HG03175 (cell line): ENCODE results near the gene SPOCK1.

Experiments
- ATAC-seq: cut with Tn5 transposase; IDR thresholded peaks from one replicate; pipeline ENCODE4 v1.9.1; 2021; ENCODE audit warnings: mild to moderate bottlenecking, moderate library complexity; ENCODE audit not compliant: unreplicated experiment

Gene SPOCK1

DNA sequence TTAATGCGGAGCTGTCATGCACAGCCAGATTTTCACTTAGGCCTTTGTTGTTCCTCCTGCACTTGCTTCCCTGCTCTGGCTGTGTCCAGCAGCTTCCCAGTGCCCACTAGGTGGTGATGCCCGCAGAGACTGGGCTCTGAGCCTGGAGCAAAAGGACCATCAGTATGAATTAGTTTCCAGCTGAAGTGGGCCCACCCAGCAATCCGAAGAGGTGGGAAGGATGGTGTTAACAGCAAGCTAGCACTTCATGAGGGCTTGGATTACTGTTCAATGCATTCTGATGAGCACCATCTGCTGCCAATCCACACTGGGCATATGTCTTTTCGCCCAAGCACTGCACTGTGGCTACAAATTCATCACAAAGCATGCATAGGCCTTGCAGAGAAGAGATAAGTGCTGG, 459.1 kb downstream of the SPOCK1 start:
- ATAC-seq, result no peak

- no peak for ATAC-seq
Measured at GRCh38 chr5:137037848-137038247, 461.3 kb downstream of the SPOCK1 start.

DNA sequence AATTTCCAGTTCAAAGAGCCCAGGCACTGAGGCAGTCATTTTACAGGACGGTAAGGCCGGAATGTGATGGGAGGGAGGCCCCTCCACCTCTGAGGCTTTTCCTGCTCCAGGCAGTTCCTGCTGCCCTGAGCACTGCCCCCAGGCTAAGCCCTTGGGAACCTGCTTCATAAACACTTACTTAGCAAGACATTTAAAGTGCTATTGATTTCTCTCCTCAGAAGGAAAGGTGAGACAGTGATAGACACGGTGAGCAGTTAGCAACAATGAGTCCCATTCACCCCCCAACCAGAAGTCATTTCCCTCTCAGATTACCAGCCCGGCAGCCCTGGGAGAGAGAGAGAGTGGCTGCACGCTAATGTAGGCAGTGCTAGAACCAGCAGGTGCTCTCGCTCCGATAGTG, 462.5 kb downstream of the SPOCK1 start:
- ATAC-seq, result no peak

DNA sequence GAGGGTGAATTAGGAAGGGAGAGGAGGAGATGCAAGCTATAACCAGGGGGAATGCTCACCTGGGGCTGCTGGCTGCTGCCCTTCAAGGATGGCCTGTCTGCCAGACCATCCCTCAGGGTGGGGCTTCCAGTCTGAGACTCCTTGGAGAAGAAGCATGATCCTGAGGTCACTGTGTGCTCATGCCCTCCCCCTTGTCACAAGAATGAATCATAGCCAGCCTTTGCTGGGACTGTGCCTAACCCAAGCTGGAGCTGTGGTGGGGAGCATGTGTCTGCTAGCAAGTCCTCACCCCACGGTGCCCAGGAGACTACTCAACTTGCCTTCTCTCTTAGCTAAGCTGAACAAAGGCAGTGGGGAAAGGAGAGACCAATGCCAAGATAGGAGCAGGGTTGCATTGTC, 463.6 kb downstream of the SPOCK1 start:
- ATAC-seq, result no peak

DNA sequence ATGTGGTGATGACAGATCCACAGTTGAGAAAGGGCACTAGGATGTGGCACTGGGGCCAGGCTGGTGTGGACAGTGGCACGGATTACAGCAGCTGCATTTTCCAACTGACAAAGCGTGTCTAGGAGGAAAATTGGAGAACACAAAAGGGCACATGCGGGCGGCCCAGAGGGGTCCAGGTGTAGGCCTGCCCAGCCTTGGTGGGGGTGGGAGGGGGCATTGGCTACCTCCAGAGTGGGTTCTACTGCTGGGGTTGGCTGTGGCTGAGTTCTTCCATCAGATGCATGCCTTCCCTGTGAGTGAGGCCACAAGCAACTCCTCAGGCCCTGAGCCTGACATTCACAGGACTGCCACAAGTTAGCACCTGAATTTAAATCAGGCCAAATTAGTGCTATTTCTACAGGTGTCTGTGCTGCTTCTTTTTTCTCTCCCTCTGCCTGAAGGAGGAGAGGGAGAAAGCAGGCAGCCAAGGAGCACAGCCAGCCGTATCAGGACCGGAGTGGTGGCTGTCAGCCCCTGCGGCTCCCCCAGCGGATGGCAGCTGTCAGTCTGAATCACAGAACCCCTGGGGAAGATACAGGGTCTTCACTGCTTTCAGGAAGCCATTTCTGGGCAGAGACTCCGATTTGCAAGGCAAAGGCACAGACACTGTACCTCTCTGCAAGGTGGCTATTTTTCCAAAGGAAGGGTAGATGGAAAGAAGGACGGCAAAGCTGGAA, 464.2 kb downstream of the SPOCK1 start:
- ATAC-seq, result no peak

DNA sequence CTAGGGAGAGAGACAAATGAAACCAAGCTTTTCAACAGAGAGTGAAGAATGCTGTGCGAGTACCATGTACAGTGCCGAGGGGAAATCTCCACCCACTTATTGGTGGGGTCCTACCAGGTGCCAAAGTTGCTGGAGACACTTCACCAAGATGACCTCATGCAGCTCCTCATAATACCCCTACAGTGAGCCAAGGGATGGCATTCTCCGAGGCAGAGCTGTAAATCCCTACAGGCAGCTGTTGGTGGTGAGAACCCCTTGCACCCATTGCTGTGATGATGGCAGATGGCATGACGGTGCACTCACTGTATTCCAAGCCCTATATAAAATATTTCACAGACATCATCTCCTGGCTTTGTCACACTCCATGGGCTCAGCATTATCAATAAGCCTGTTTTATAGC, 464.9 kb downstream of the SPOCK1 start:
- no peak for ATAC-seq

- no peak for ATAC-seq
Measured at GRCh38 chr5:137032929-137033328, 466.2 kb downstream of the SPOCK1 start.

DNA sequence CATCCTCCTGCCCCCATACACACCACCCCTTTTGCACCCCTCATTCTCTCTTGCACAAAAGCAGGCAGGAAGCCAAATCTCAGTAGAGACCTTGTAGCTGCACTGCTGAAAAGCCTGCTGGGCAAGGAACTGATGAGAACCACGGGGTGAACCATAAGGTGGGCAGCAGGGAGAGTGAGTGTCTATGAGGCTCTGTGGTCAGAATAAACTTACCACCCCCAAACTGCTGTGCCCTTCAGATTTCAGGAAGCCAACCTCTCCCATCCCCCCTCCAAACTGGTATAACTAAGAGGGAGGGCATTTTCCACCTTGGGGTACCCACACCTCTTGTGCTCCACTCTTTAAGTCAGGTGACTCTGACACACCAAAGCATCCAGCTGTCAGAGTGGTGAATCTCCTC, 471.4 kb downstream of the SPOCK1 start:
- no peak for ATAC-seq

GRCh38 chr5:137026296-137026695, 472.8 kb downstream of the SPOCK1 start:
- no peak for ATAC-seq

DNA sequence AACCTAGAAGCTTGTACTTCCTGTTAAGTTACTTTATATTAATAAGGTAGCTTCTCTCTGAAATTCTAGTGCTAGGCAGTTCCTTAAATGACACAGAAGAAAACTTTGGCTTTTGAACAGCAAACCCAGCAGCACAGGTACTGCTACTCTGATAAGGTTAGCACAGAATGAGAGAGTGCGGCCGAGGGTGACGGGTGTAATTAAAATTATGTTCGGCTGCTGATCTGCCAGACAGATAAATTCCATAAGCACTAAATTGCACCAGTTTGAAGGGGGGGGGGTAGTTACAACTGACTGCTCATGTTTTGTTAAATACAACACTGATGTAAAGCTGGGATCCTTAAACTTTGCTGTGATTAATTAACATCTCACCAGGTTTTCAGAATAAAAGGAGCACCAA, 475.1 kb downstream of the SPOCK1 start:
- no peak for ATAC-seq

DNA sequence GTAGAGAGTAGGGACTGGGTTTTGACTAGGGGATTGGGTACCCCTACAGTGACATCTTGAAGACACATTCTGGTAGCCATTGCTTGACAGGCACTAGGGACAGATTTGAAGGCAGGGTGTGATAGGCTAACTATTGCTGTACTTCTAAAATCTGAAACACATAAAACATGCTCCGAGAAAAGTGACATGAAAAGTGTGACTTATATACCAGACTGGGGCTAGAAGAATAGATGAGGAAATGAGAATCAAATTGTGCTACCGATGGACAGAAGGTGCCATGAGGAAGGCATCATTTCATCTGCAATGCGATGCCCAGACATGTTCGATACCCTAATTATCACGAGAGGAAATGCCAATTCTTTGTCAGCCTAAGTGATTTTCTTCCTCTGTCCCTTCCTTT, 475.8 kb downstream of the SPOCK1 start:
- no peak for ATAC-seq

GRCh38 chr5:137022725-137023124, 476.4 kb downstream of the SPOCK1 start:
- ATAC-seq, result no peak

DNA sequence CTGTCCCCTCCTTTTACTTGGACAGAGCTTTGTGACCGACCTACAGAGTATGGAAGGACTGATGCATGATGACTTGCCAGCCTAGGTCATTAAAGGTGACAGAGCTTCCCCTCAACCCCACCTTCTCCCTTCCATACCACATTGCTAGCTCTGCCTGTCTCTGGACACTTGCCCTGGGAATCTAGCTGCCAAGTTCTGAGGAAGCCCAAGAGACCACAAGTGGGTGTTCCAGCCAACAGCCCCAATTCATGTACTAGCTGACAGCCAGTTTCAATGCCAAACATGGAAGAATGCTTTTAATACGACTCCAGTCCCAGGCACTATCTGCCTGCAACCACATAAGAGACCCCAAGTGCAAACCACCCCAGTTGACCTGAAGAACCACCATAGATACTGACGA, 477.1 kb downstream of the SPOCK1 start:
- ATAC-seq, result no peak

GRCh38 chr5:137019229-137019628, 479.9 kb downstream of the SPOCK1 start:
- ATAC-seq, result no peak

- ATAC-seq, result no peak
Measured at GRCh38 chr5:137016783-137017324, 482.3 kb downstream of the SPOCK1 start.

- ATAC-seq, result no peak
Measured at GRCh38 chr5:137015540-137016116, 483.5 kb downstream of the SPOCK1 start.

GRCh38 chr5:137014731-137015130, 484.4 kb downstream of the SPOCK1 start:
- no peak for ATAC-seq

GRCh38 chr5:137010226-137010625, 488.9 kb downstream of the SPOCK1 start:
- ATAC-seq, result no peak

GRCh38 chr5:137004279-137004678, 494.8 kb downstream of the SPOCK1 start:
- ATAC-seq, result no peak

DNA sequence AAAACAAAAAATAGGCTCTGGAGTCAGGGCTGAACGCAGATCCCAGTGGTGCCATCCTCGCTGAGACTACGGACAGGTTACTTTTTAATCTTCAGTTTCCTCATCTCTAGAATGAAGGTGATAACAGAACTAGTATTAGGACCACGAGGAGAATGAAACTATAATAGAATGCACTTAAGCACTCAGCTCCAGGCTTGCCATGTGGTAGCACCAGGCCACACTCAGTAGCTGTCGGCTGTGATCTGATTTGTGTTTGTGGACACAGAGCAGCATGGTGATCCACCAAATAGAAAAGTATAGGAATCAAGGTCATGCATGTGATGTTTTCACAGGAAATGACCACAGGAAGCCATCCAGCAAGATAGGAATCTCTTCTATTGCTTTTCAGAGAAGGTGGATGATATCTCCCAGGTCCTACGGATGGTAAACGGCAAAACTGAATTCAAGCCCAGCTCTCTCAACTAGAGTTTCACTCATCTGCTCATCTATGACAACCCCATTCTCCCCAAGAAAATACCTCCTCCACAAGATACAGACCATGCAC, 498.0 kb downstream of the SPOCK1 start:
- ATAC-seq, result no peak

DNA sequence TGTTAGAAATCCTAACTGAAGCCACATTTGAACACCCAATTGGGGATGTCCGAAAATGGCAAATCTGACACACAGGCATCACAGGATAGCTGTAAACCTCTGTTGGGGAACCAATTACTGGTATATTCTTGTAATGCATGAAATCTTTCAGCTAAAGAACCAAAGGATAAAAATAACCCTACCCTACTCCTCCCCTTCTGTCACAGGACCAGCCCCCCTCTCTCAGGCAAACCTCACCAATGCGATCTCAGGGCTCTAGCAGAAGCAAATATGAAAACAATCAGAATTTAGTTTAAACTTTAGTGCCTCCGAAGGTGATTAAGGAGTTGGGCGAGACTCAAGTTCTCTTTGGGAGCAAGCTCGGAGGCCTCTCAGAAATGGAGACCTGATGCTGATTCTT, 499.3 kb downstream of the SPOCK1 start:
- ATAC-seq, result no peak

GRCh38 chr5:136998854-136999357, 500.2 kb downstream of the SPOCK1 start:
- ATAC-seq, result no peak
